HG03159 (cell line): ENCODE measurements around the gene FLOT2.
A peak's percentile ranks its signal among the peaks of the same experiment; 100 is the strongest.
"Not testable (repeated sequence)": the region's sequence is repeated elsewhere in the genome, so short reads cannot be mapped to it uniquely, and the experiment has no call there.

ENCODE experiments used
- ATAC-seq: cut with Tn5 transposase; IDR thresholded peaks from one replicate; pipeline ENCODE4 v1.9.1; 2021; ENCODE audit warnings: mild to moderate bottlenecking, moderate library complexity; ENCODE audit not compliant: unreplicated experiment

Gene FLOT2

GRCh38 chr17:28916302-28916934 lies 18.9 kb upstream of the FLOT2 start:
- no peak for ATAC-seq

GRCh38 chr17:28912938-28913333 lies 15.4 kb upstream of the FLOT2 start:
- ATAC-seq, result no peak

GRCh38 chr17:28912281-28912937 lies 14.9 kb upstream of the FLOT2 start:
- no peak for ATAC-seq

GRCh38 chr17:28911411-28912045 lies 14.0 kb upstream of the FLOT2 start:
- ATAC-seq, result no peak

GRCh38 chr17:28910534-28910933 lies 13.0 kb upstream of the FLOT2 start:
- no peak for ATAC-seq

GRCh38 chr17:28908640-28909167 lies 11.2 kb upstream of the FLOT2 start:
- no peak for ATAC-seq

- no peak for ATAC-seq
These were observed 10.4 kb upstream of the FLOT2 start for GRCh38 chr17:28907709-28908475.

- no peak for ATAC-seq
These were observed 9.3 kb upstream of the FLOT2 start for GRCh38 chr17:28906706-28907438.

GRCh38 chr17:28906276-28906675 lies 8.7 kb upstream of the FLOT2 start:
- ATAC-seq, result no peak

GRCh38 chr17:28904800-28905199 lies 7.3 kb upstream of the FLOT2 start:
- ATAC-seq, result no peak

- not testable (repeated sequence) for ATAC-seq
These were observed 6.0 kb upstream of the FLOT2 start for GRCh38 chr17:28903546-28903841.

GRCh38 chr17:28902819-28903545 lies 5.4 kb upstream of the FLOT2 start, which contains the start of gene DHRS13:
Gene DHRS13, minus strand, starts transcription at chr17:28903079. Its CDS starts 135 bp downstream, at chr17:28902944.
- peak; percentile 85 for ATAC-seq

- peak; percentile 25 for ATAC-seq
These were observed 4.6 kb upstream of the FLOT2 start for GRCh38 chr17:28901866-28902818.

GRCh38 chr17:28900986-28901726 lies 3.6 kb upstream of the FLOT2 start:
- no peak for ATAC-seq

- ATAC-seq, result no peak
These were observed 1.8 kb upstream of the FLOT2 start for GRCh38 chr17:28899212-28899815.

- no peak for ATAC-seq
These were observed 1.0 kb upstream of the FLOT2 start for GRCh38 chr17:28898527-28898955.

- ATAC-seq, result no peak
These were observed 415 bp upstream of the FLOT2 start for GRCh38 chr17:28897769-28898526.
